Upper lobe of left lung (tissue), 6 donors: ENCODE measurements around the gene COMMD4. TPM values are rescaled to one million over a fixed set of nuclear protein-coding genes. Genes with fewer than 3 reads are reported as not detected.
A peak's percentile ranks its signal among the peaks of the same experiment; 100 is the strongest.
"Not testable (repeated sequence)": the region's sequence is repeated elsewhere in the genome, so short reads cannot be mapped to it uniquely, and the experiment has no call there.

Source experiments
- ATAC-seq, 2 donors: fragments of 200-7000 bp; cut with Tn5 transposase; one replicate each; pipeline ENCODE4 v1.9.1; 2022; ENCODE audit warnings: mild to moderate bottlenecking in 2 of 2, moderate library complexity in 2 of 2; ENCODE audit not compliant: low FRiP score in 2 of 2
- DNase-seq, 2 donors: peaks; one replicate each; pipeline ENCODE4 v3.0.0-alpha.2; 2019 to 2020
- H3K27ac ChIP-seq, 4 donors: fragments of 200-600 bp; sonication (generic); one replicate each; pipeline ENCODE4 v1.5.1; 2016 to 2019
- H3K27me3 ChIP-seq, 4 donors: fragments of 200-600 bp; sonication (generic); one replicate each; pipeline ENCODE4 v1.5.1; 2017 to 2019
- H3K36me3 ChIP-seq, 4 donors: fragments of 200-600 bp; sonication (generic); one replicate each; pipeline ENCODE4 v1.5.1; 2016 to 2019
- H3K4me1 ChIP-seq, 4 donors: fragments of 200-600 bp; sonication (generic); one replicate each; pipeline ENCODE4 v1.5.1; 2018 to 2019
- H3K4me3 ChIP-seq, 4 donors: fragments of 200-600 bp; sonication (generic); one replicate each; pipeline ENCODE4 v1.5.1; 2017 to 2019; ENCODE audit warnings: mild to moderate bottlenecking in 2 of 4, moderate library complexity in 1 of 4
- H3K9me3 ChIP-seq, 4 donors: fragments of 200-600 bp; sonication (generic); one replicate each; pipeline ENCODE4 v1.5.1; 2018 to 2019
- CTCF ChIP-seq, 6 experiments: fragments of 450-650 bp in 4 of 6; fragments of 200-600 bp in 2 of 6; sonication (generic) in 2 of 6; IDR thresholded peaks; one replicate each; pipeline ENCODE4 v1.5.1; 2016 to 2019; ENCODE audit warnings: antibody characterized with exemption in 6 of 6
- EP300 ChIP-seq, 4 donors: sonication (generic); formaldehyde crosslinking; IDR thresholded peaks; one replicate each; pipeline ENCODE4 v1.5.1; 2017; ENCODE audit warnings: antibody characterized with exemption in 4 of 4, control low read depth in 2 of 4
- POLR2A ChIP-seq, 4 donors: fragments of 450-650 bp; IDR thresholded peaks; one replicate each; pipeline ENCODE4 v1.5.1; 2016 to 2017; ENCODE audit warnings: antibody characterized with exemption in 4 of 4, mild to moderate bottlenecking in 2 of 4
- POLR2AphosphoS5 ChIP-seq, 2 donors: sonication (generic); formaldehyde crosslinking; IDR thresholded peaks; one replicate each; pipeline ENCODE4 v1.5.1; 2017; ENCODE audit warnings: antibody characterized with exemption in 2 of 2
- WGBS, 2 donors: methylation state at CpG; one replicate each; pipeline ENCODE4 v1.1.5; 2017 to 2018; 5-methylcytosine and 5-hydroxymethylcytosine counted together
- total RNA-seq, 6 donors: library from RNA; depleted of rRNA in 4 of 6; stranded (reverse); fragments of >200 nt in 4 of 6; gene quantifications; one replicate each; pipeline versions ENCODE4 v1.1.0 to v1.2.1, GENCODE V29; 2016 to 2021
- donor health status: DM: no; HTN: no; CAD: no; lungs with moderate emphysema.
- donor health status: DM: no; HTN: yes; CAD: no; lungs with severe emphysema.

The COMMD4 gene
- total RNA-seq, 6 donors from 2014 or later, result 28.7 to 104 (median 76.0) TPM

GRCh38 chr15:75327491-75327890 is 8.4 kb upstream of the COMMD4 start:
- Histone ChIP-seq H3K27ac (no peak overlapping the region), H3K36me3 (no peaks in the 10 kb centered on the region), H3K27me3 (no peaks in the 10 kb centered on the region), H3K4me1 (no peaks in the 10 kb centered on the region), H3K4me3 (no peak overlapping the region), H3K9me3 (no peaks in the 10 kb centered on the region)
- WGBS, 2 donors, result 79% methylated on average over 2 of the region's 3 CpGs; no CpG with 5 or more reads in 1 of the 2 donors
- TF ChIP-seq POLR2AphosphoS5 (IDR thresholded peaks at IDR 0.05) (no peak), CTCF (IDR thresholded peaks at IDR 0.05) (no peak), EP300 (IDR thresholded peaks at IDR 0.05) (no peak), POLR2A (IDR thresholded peaks at IDR 0.05) (no peak)
- DNase-seq (no peak), ATAC-seq (no peak)

DNA sequence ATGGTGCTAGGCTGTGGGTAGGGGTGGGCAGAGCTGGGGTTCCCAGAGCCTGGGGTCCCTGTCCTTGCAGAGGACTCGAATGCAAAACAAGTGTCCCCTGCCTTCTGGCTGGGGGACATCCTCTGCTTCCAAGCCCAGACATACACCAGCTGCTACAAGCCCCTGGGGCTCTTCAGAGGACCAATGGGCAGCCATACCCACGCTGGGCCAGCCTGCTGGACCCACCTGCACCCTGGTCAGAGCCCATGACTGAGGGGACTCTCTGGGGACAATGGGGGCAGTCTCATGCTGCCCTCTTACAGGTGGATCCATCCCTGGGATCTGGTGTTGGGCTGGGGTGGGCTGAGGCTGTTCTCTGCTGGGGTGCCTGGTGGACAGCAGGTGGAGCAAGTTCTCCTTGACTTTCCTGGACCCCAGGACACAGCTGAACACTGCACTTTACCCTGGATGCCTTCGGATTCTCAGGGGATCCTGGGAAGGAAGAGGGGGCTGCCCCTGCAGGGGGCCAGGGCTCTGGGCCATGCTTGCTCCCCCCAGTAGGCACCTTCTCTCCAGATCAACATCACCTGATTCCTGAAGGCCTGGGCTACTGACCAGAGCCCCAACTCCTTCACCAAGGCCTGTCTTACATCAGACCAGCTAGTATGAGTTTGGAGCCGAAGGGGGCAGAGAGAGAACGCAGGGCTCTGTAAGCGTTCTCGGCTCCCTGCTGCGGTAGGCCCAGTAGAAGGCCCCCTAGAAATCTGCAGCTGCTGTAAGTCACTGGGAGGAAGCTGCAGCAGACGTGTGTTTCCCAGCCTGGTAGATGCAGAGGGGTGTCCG is 7.2 kb upstream of the COMMD4 start:
- DNase-seq (no peak), ATAC-seq (no peak)
- H3K27ac ChIP-seq, result no peak overlapping the region
- H3K4me1 ChIP-seq, result no peaks in the 10 kb centered on the region
- no peaks in the 10 kb centered on the region for H3K27me3 ChIP-seq
- TF ChIP-seq CTCF (IDR thresholded peaks at IDR 0.05), result no peak
- no peak for TF ChIP-seq EP300 (IDR thresholded peaks at IDR 0.05)
- TF ChIP-seq POLR2A (IDR thresholded peaks at IDR 0.05), result no peak
- no peak for TF ChIP-seq POLR2AphosphoS5 (IDR thresholded peaks at IDR 0.05)
- H3K4me3 ChIP-seq, result no peak overlapping the region
- H3K36me3 ChIP-seq, result no peaks in the 10 kb centered on the region
- 86% methylated on average over 8 of the region's 10 CpGs; no CpG with 5 or more reads in 1 of the 2 donors for WGBS, 2 donors
- no peaks in the 10 kb centered on the region for H3K9me3 ChIP-seq

- H3K36me3 ChIP-seq, result no peaks in the 10 kb centered on the region
- H3K4me1 ChIP-seq, result no peaks in the 10 kb centered on the region
- TF ChIP-seq POLR2A (IDR thresholded peaks at IDR 0.05), result no peak
- ATAC-seq (no peak), DNase-seq (no peak)
- H3K27me3 ChIP-seq, result no peaks in the 10 kb centered on the region
- H3K4me3 ChIP-seq, result no peak overlapping the region
- 94 to 95% methylated on average over 2 of the region's 2 CpGs for WGBS, 2 donors
- H3K9me3 ChIP-seq, result no peaks in the 10 kb centered on the region
- H3K27ac ChIP-seq, result no peak overlapping the region
Measured at GRCh38 chr15:75329571-75329970, 6.3 kb upstream of the COMMD4 start.

- not testable (repeated sequence) for H3K36me3 ChIP-seq, ATAC-seq, H3K9me3 ChIP-seq, H3K27ac ChIP-seq, H3K27me3 ChIP-seq, DNase-seq, H3K4me3 ChIP-seq
- H3K4me1 ChIP-seq, result peaks cover 7 to 18% (median 12%) of the 10 kb centered on the region in 4 donors
- 73 to 79% methylated on average over 7 of the region's 7 CpGs for WGBS, 2 donors
Measured at GRCh38 chr15:75332093-75332492, 3.8 kb upstream of the COMMD4 start.

- H3K9me3 ChIP-seq, H3K27me3 ChIP-seq, H3K4me3 ChIP-seq, DNase-seq, ATAC-seq, H3K36me3 ChIP-seq, H3K27ac ChIP-seq: not testable (repeated sequence)
- WGBS, 2 donors, result 91 to 95% methylated on average over 15 of the region's 15 CpGs
- peaks cover 7 to 20% (median 13%) of the 10 kb centered on the region in 4 donors for H3K4me1 ChIP-seq
Measured at GRCh38 chr15:75333654-75334419, 2.0 kb upstream of the COMMD4 start.

DNA sequence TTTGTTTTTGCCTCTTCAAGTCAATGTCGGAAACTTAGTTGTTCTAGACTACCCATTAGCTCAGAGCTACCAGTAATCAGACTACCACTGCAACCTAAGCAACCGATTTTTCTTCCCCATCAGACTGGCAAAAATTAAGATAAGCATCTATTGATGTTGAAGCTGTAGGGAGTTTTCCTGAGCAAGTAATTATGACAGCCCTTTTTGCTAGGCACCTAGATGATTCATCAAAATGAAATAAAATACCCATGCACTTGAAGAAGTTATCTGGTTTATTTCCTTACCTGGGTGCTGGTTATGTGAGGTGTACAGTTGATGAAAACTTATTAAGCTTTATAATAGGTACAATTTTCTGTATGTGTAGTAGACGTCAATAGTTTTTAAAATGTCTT is 554 bp upstream of the COMMD4 start:
- ATAC-seq, result no peak
- peaks cover 0 to 19% (median 11%) of the 10 kb centered on the region in 4 donors for H3K36me3 ChIP-seq
- no peaks in the 10 kb centered on the region for H3K27me3 ChIP-seq
- peak overlapping the region; percentile 50 to 99 (median 94) for H3K4me3 ChIP-seq
- peaks cover 7 to 20% (median 13%) of the 10 kb centered on the region in 4 donors for H3K4me1 ChIP-seq
- 32 to 44% methylated on average over 3 of the region's 3 CpGs for WGBS, 2 donors
- TF ChIP-seq EP300 (IDR thresholded peaks at IDR 0.05), result no peak
- no peak for TF ChIP-seq POLR2A (IDR thresholded peaks at IDR 0.05)
- no peak for TF ChIP-seq CTCF (IDR thresholded peaks at IDR 0.05)
- no peak for TF ChIP-seq POLR2AphosphoS5 (IDR thresholded peaks at IDR 0.05)
- peak overlapping the region in 2 of 4 donors; percentile 59 to 87 for H3K27ac ChIP-seq
- no peaks in the 10 kb centered on the region for H3K9me3 ChIP-seq
- no peak for DNase-seq
